WTC11 (cell line): ENCODE results near the gene MMP17. TPM values are rescaled to one million over a fixed set of nuclear protein-coding genes. Genes with fewer than 3 reads are reported as not detected.

ENCODE experiments used
- ATAC-seq: fragments of 200-7000 bp; cut with Tn5 transposase; 2 replicates; pipeline ENCODE4 v1.10.0; 2021; ENCODE audit warnings: mild to moderate bottlenecking, moderate library complexity
- CTCF ChIA-PET: fragments of 300-600 bp; sonication (Branson Sonifier 250); formaldehyde crosslinking; loops from one replicate; lab custom pipeline; 2021; ENCODE audit warnings: antibody characterized with exemption; lab: Charles Lee
- POLR2A ChIA-PET: fragments of 350-600 bp; sonication (Branson Sonifier 250); formaldehyde crosslinking; loops from one replicate; lab custom pipeline; 2021; ENCODE audit warnings: antibody characterized with exemption; lab: Charles Lee
- DNase-seq: peaks from one replicate; pipeline ENCODE4 v3.0.0; 2021; ENCODE audit warnings: low spot score
- H3K27ac Mint-ChIP-seq: 2 replicates; pipeline ENCODE4 v1.8.0; 2021; ENCODE audit warnings: mixed read lengths
- H3K27me3 Mint-ChIP-seq: 2 replicates; pipeline ENCODE4 v1.8.0; 2021; ENCODE audit warnings: low read depth, mild to moderate bottlenecking, moderate library complexity, mixed read lengths
- H3K36me3 Mint-ChIP-seq: 2 replicates; pipeline ENCODE4 v1.8.0; 2021; ENCODE audit warnings: mixed read lengths
- H3K4me1 Mint-ChIP-seq: 2 replicates; pipeline ENCODE4 v1.8.0; 2022; ENCODE audit warnings: mixed read lengths
- H3K4me3 Mint-ChIP-seq: 2 replicates; pipeline ENCODE4 v1.8.0; 2021; ENCODE audit warnings: mild to moderate bottlenecking, moderate library complexity, mixed read lengths
- H3K9me3 Mint-ChIP-seq: 2 replicates; pipeline ENCODE4 v1.8.0; 2021; ENCODE audit warnings: mixed read lengths
- ATF1 ChIP-seq: sonication (generic); formaldehyde crosslinking; IDR thresholded peaks from 2 replicates; pipeline ENCODE4 v1.8.1; 2023; ENCODE audit warnings: mild to moderate bottlenecking, moderate library complexity, missing genetic modification reagents
- PRRX2 ChIP-seq: fragments of 250-450 bp; sonication (Bioruptor Pico); IDR thresholded peaks from 2 replicates; pipeline ENCODE4 v1.8.0; 2021; ENCODE audit warnings: mild to moderate bottlenecking
- TP53 ChIP-seq: sonication (generic); formaldehyde crosslinking; IDR thresholded peaks from 2 replicates; pipeline ENCODE4 v1.8.1; 2023; ENCODE audit warnings: mild to moderate bottlenecking, missing genetic modification reagents
- ZNF263 ChIP-seq: sonication (generic); formaldehyde crosslinking; IDR thresholded peaks from 2 replicates; pipeline ENCODE4 v1.8.1; 2022; ENCODE audit warnings: low read depth, mild to moderate bottlenecking, moderate library complexity, missing genetic modification reagents
- ZNF423 ChIP-seq: fragments of 250-450 bp; sonication (Bioruptor Pico); IDR thresholded peaks from 2 replicates; pipeline ENCODE4 v2.1.2; 2022; ENCODE audit warnings: mild to moderate bottlenecking, moderate library complexity
- total RNA-seq: library from RNA; stranded (reverse); gene quantifications from 3 replicates; pipeline ENCODE4 v1.2.3, GENCODE V29; 2021
- TF ChIP-seq, protein P1 (sequence below): sonication (generic); formaldehyde crosslinking; IDR thresholded peaks from 2 replicates; pipeline ENCODE4 v1.8.1; 2023; ENCODE audit warnings: mild to moderate bottlenecking, missing genetic modification reagents
- TF ChIP-seq, protein P2 (sequence below): sonication (generic); formaldehyde crosslinking; IDR thresholded peaks from 2 replicates; pipeline ENCODE4 v1.8.1; 2023; ENCODE audit warnings: mild to moderate bottlenecking, moderate library complexity, missing genetic modification reagents
- TF ChIP-seq, protein P3 (sequence below): sonication (generic); formaldehyde crosslinking; IDR thresholded peaks from 2 replicates; pipeline ENCODE4 v1.8.0; 2022; ENCODE audit warnings: mild to moderate bottlenecking, missing genetic modification reagents
- TF ChIP-seq, protein P4 (sequence below): fragments of 250-450 bp; sonication (Bioruptor Pico); IDR thresholded peaks from 2 replicates; pipeline ENCODE4 v1.9.0; 2021; ENCODE audit warnings: moderate library complexity, mild to moderate bottlenecking, inconsistent platforms, borderline replicate concordance
- TF ChIP-seq, protein P5 (sequence below): sonication (generic); formaldehyde crosslinking; IDR thresholded peaks from 2 replicates; pipeline ENCODE4 v1.8.0; 2022; ENCODE audit warnings: mild to moderate bottlenecking, missing genetic modification reagents
- TF ChIP-seq, protein P6 (sequence below): sonication (generic); formaldehyde crosslinking; conservative IDR thresholded peaks from 2 replicates; pipeline ENCODE4 v1.8.1; 2023; ENCODE audit warnings: mild to moderate bottlenecking, low read depth, missing genetic modification reagents, moderate library complexity
- TF ChIP-seq, protein P7 (sequence below): sonication (generic); formaldehyde crosslinking; IDR thresholded peaks from 2 replicates; pipeline ENCODE4 v1.8.1; 2022; ENCODE audit warnings: mild to moderate bottlenecking, moderate library complexity, missing genetic modification reagents
- TF ChIP-seq, protein P8 (sequence below): sonication (generic); formaldehyde crosslinking; IDR thresholded peaks from 2 replicates; pipeline ENCODE4 v1.8.1; 2022; ENCODE audit warnings: low read depth, mild to moderate bottlenecking, moderate library complexity, missing genetic modification reagents, borderline replicate concordance

The MMP17 gene
- total RNA-seq, 1 experiment from 2014 or later = 67.1 TPM

DNA sequence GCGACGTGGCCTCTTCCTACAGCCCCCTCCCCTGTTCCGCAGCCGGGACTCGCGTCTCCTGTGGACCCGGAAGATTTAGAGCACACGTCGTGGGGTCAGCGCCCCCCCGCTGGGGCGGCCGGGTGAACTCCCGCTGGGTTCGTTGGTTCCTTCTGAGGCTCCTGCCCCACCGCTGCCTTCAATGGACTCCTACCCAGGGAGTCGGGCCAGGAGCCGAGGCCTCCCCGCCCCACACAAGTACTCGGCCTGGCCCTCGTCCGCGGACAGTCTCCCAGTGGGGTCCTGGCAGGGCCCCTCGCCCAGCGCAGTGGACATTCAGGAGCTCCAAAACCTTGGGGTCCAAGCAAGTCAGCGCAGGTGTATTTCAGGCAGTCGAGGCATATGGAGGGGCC, 1.2 kb downstream of the MMP17 start:
- Mint-ChIP-seq H3K4me3 (peak overlapping the region; percentile 77), H3K4me1 (peaks cover 22% of the 10 kb centered on the region), H3K36me3 (no peaks in the 10 kb centered on the region), H3K9me3 (no peaks in the 10 kb centered on the region)
- CTCF ChIA-PET = interaction anchor here (0.9 to 1.5 kb wide), 5 partner anchors 22 to 697 kb away, joined by 3 to 6 read pairs (median 3); no protein-coding TSS in a partner anchor
- ATAC-seq = no peak
- TF ChIP-seq, protein P1, sequence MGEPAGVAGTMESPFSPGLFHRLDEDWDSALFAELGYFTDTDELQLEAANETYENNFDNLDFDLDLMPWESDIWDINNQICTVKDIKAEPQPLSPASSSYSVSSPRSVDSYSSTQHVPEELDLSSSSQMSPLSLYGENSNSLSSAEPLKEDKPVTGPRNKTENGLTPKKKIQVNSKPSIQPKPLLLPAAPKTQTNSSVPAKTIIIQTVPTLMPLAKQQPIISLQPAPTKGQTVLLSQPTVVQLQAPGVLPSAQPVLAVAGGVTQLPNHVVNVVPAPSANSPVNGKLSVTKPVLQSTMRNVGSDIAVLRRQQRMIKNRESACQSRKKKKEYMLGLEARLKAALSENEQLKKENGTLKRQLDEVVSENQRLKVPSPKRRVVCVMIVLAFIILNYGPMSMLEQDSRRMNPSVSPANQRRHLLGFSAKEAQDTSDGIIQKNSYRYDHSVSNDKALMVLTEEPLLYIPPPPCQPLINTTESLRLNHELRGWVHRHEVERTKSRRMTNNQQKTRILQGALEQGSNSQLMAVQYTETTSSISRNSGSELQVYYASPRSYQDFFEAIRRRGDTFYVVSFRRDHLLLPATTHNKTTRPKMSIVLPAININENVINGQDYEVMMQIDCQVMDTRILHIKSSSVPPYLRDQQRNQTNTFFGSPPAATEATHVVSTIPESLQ (CRISPR knock-in tag) = no peak
- TF ChIP-seq ZNF423 = peak; percentile 69
- TF ChIP-seq, protein P2, sequence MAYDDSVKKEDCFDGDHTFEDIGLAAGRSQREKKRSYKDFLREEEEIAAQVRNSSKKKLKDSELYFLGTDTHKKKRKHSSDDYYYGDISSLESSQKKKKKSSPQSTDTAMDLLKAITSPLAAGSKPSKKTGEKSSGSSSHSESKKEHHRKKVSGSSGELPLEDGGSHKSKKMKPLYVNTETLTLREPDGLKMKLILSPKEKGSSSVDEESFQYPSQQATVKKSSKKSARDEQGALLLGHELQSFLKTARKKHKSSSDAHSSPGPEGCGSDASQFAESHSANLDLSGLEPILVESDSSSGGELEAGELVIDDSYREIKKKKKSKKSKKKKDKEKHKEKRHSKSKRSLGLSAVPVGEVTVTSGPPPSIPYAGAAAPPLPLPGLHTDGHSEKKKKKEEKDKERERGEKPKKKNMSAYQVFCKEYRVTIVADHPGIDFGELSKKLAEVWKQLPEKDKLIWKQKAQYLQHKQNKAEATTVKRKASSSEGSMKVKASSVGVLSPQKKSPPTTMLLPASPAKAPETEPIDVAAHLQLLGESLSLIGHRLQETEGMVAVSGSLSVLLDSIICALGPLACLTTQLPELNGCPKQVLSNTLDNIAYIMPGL = peak; percentile 55; the same call in 1 of the 2 replicates
- TF ChIP-seq, all 79 proteins: peak for 2
- POLR2A ChIA-PET = no interaction called here
- Mint-ChIP-seq H3K27me3 (peaks cover 19% of the 10 kb centered on the region), H3K27ac (no peak overlapping the region)
- DNase-seq = no peak

DNA sequence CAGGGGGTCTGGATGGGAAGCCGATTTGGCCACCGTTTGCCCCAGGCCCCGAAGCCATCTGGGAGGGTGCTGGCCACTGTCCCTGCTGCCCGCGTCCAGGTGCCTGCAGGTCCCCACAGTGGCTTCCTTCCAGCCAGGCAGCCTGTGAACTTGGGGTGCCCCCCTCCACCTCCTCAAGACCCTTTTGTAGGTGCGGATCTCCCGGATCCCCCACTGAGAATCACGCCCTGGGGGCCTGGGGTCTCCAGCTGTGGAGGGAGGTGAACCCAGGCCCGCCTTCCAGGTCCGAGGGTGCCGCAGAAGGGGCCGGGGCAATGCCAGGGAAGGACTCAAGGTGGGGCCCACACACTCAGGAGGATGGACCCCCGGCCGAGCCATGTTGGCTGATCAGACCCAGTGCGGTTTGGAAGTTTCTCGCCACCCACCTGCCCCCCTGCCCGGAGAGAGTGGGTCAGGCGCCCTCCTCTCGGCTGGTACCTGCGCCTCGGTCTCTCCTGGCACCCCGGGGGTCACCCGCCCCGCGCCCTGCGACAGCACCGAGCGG, 1.7 kb downstream of the MMP17 start:
- no peak for DNase-seq
- CTCF ChIA-PET = interaction anchor here (1.0 to 1.7 kb wide), 10 partner anchors 21 to 725 kb away, joined by 3 to 12 read pairs (median 4); partner anchors contain the start of gene SFSWAP
- H3K36me3 Mint-ChIP-seq = no peaks in the 10 kb centered on the region
- POLR2A ChIA-PET = no interaction called here
- ATAC-seq = no peak
- TF ChIP-seq ZNF423 (0 out of 2 replicates have a peak, but pooled peaks have one; percentile 17), ATF1 (CRISPR knock-in tag) (no peak)
- H3K9me3 Mint-ChIP-seq = no peaks in the 10 kb centered on the region
- H3K27ac Mint-ChIP-seq = no peak overlapping the region
- H3K4me3 Mint-ChIP-seq = peak overlapping the region; percentile 77
- H3K4me1 Mint-ChIP-seq = peaks cover 22% of the 10 kb centered on the region
- peaks cover 19% of the 10 kb centered on the region for H3K27me3 Mint-ChIP-seq

DNA sequence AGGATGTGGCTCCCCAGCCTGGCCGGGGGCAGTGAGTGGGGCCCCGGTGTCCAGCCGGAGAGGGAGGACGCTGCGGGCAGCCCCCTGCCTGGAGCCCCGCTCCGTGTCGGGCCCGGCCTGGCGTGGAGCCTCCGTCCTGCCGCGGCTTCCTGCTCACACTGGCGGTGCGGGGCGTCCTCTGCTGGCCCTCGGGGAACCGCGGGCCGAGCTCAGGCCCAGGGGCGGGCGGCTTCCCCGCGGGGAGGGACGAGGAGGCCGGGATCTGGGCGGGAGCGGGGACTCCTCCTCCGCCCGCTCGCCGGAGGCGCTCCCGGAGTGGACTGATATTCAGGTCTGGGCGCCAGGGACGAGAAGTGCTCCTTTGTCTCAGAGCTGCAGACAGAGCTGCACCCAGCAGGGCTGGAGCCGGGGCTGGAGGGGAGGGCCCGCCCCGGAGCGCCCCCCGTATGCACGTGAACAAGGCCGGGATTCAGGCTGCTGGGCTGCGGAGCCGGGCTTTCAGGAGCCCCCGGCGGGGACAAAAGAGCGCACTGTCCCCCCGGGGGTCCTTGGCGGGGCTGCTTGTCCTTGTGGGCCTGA, 2.2 kb downstream of the MMP17 start:
- CTCF ChIA-PET = interaction anchor here (1.0 to 1.7 kb wide), 9 partner anchors 21 to 726 kb away, joined by 3 to 12 read pairs (median 3); partner anchors contain the start of gene SFSWAP
- H3K27ac Mint-ChIP-seq = no peak overlapping the region
- no peaks in the 10 kb centered on the region for H3K9me3 Mint-ChIP-seq
- H3K4me1 Mint-ChIP-seq = peaks cover 22% of the 10 kb centered on the region
- H3K27me3 Mint-ChIP-seq = peaks cover 19% of the 10 kb centered on the region
- DNase-seq (peak; percentile 67), ATAC-seq (peak; percentile 10)
- H3K4me3 Mint-ChIP-seq = peak overlapping the region; percentile 67
- no peaks in the 10 kb centered on the region for H3K36me3 Mint-ChIP-seq
- TF ChIP-seq, protein P3, sequence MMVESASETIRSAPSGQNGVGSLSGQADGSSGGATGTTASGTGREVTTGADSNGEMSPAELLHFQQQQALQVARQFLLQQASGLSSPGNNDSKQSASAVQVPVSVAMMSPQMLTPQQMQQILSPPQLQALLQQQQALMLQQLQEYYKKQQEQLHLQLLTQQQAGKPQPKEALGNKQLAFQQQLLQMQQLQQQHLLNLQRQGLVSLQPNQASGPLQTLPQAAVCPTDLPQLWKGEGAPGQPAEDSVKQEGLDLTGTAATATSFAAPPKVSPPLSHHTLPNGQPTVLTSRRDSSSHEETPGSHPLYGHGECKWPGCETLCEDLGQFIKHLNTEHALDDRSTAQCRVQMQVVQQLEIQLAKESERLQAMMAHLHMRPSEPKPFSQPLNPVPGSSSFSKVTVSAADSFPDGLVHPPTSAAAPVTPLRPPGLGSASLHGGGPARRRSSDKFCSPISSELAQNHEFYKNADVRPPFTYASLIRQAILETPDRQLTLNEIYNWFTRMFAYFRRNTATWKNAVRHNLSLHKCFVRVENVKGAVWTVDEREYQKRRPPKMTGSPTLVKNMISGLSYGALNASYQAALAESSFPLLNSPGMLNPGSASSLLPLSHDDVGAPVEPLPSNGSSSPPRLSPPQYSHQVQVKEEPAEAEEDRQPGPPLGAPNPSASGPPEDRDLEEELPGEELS (CRISPR knock-in tag) = peak; percentile 57; the same call in 1 of the 2 replicates
- TF ChIP-seq, protein P4, sequence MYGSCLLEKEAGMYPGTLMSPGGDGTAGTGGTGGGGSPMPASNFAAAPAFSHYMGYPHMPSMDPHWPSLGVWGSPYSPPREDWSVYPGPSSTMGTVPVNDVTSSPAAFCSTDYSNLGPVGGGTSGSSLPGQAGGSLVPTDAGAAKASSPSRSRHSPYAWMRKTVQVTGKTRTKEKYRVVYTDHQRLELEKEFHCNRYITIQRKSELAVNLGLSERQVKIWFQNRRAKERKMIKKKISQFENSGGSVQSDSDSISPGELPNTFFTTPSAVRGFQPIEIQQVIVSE = no peak
- TF ChIP-seq, protein P5, sequence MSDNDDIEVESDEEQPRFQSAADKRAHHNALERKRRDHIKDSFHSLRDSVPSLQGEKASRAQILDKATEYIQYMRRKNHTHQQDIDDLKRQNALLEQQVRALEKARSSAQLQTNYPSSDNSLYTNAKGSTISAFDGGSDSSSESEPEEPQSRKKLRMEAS (CRISPR knock-in tag) = 0 out of 2 replicates have a peak, but pooled peaks have one; percentile 23
- no peak for TF ChIP-seq PRRX2 (CRISPR knock-in tag)
- no peak for TF ChIP-seq ATF1 (CRISPR knock-in tag)
- no peak for TF ChIP-seq TP53 (CRISPR knock-in tag)
- TF ChIP-seq, protein P6, sequence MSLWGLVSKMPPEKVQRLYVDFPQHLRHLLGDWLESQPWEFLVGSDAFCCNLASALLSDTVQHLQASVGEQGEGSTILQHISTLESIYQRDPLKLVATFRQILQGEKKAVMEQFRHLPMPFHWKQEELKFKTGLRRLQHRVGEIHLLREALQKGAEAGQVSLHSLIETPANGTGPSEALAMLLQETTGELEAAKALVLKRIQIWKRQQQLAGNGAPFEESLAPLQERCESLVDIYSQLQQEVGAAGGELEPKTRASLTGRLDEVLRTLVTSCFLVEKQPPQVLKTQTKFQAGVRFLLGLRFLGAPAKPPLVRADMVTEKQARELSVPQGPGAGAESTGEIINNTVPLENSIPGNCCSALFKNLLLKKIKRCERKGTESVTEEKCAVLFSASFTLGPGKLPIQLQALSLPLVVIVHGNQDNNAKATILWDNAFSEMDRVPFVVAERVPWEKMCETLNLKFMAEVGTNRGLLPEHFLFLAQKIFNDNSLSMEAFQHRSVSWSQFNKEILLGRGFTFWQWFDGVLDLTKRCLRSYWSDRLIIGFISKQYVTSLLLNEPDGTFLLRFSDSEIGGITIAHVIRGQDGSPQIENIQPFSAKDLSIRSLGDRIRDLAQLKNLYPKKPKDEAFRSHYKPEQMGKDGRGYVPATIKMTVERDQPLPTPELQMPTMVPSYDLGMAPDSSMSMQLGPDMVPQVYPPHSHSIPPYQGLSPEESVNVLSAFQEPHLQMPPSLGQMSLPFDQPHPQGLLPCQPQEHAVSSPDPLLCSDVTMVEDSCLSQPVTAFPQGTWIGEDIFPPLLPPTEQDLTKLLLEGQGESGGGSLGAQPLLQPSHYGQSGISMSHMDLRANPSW = no peak
- TF ChIP-seq, protein P7, sequence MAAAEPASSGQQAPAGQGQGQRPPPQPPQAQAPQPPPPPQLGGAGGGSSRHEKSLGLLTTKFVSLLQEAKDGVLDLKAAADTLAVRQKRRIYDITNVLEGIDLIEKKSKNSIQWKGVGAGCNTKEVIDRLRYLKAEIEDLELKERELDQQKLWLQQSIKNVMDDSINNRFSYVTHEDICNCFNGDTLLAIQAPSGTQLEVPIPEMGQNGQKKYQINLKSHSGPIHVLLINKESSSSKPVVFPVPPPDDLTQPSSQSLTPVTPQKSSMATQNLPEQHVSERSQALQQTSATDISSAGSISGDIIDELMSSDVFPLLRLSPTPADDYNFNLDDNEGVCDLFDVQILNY (CRISPR knock-in tag) = peak; percentile 68; the same call in 1 of the 2 replicates
- TF ChIP-seq, protein P2 = peak; percentile 57
- TF ChIP-seq ZNF263 (CRISPR knock-in tag) = peak; percentile 56
- TF ChIP-seq, protein P8, sequence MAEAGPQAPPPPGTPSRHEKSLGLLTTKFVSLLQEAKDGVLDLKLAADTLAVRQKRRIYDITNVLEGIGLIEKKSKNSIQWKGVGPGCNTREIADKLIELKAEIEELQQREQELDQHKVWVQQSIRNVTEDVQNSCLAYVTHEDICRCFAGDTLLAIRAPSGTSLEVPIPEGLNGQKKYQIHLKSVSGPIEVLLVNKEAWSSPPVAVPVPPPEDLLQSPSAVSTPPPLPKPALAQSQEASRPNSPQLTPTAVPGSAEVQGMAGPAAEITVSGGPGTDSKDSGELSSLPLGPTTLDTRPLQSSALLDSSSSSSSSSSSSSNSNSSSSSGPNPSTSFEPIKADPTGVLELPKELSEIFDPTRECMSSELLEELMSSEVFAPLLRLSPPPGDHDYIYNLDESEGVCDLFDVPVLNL = no peak
- TF ChIP-seq, all 79 proteins: peak for 5
- POLR2A ChIA-PET = no interaction called here
